ENCODE measurements around the gene PRKCI.
A peak's percentile ranks its signal among the peaks of the same experiment; 100 is the strongest.

PRKCI gene

GRCh38 chr3:170353485-170353884, 131.3 kb downstream of the PRKCI start:
- Histone ChIP-seq H3K4me3 (ENCODE audit: low read length) (no peak overlapping the region), H2AFZ (ENCODE audit: low read length) (no peak overlapping the region), H3K27ac (ENCODE audit: low read length) (no peak overlapping the region), H3K79me2 (ENCODE audit: low read length) (peaks cover 8% of the 10 kb centered on the region), H3F3A (ENCODE audit: insufficient read depth, low read length) (peaks cover 22% of the 10 kb centered on the region), H3K36me3 (replicated peaks; ENCODE audit: insufficient read depth, low read length) (no peaks in the 10 kb centered on the region), H3K27me3 (replicated peaks; ENCODE audit: insufficient read depth, low read length) (no peaks in the 10 kb centered on the region), H3K9ac (ENCODE audit: low read length) (no peak overlapping the region), H4K20me1 (ENCODE audit: insufficient read depth, low read length) (no peaks in the 10 kb centered on the region), H3K4me2 (ENCODE audit: low read depth, low read length) (no peak overlapping the region), H3K9me3 (replicated peaks; ENCODE audit: insufficient read depth, low read length) (no peaks in the 10 kb centered on the region), H3K4me1 (ENCODE audit: low read length) (peaks cover 17% of the 10 kb centered on the region), H3K9me2 (replicated peaks; ENCODE audit: insufficient read depth, low read length) (no peaks in the 10 kb centered on the region)
- DNase-seq = no peak
- TF ChIP-seq EZH2phosphoT487 (IDR thresholded peaks at IDR 0.05; ENCODE audit: low read length) = no peak
- no peak for TF ChIP-seq CTCF (IDR thresholded peaks at IDR 0.05; ENCODE audit: low read length)
- TF ChIP-seq EZH2 (optimal IDR thresholded peaks at IDR 0.05; ENCODE audit: low read depth, low read length) = no peak

DNA sequence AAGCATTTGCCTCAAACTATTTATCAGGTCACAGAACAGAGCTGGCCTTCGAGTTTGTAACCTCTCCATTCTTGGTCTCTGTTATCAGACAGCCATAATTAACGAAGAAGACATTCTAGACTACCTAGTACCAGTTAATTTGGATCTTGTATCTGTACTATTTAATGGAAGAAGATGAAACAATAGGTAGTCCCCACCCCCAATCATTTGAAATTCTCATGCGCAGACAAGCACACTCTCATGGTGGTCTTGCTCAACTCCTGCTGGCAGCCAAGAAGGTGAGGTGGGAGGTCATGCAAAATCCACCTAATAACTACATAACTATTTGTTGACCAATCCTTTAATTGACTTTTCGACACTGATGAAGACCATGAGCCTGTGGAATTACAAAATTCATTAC, 132.5 kb downstream of the PRKCI start:
- H3K27ac ChIP-seq (ENCODE audit: low read length) = peak overlapping the region; percentile 92; the same call in 1 of the 2 replicates

More for the DNA sequence above, 132.5 kb downstream of the PRKCI start:
- TF ChIP-seq EZH2 (optimal IDR thresholded peaks at IDR 0.05; ENCODE audit: low read depth, low read length) (no peak), EZH2phosphoT487 (IDR thresholded peaks at IDR 0.05; ENCODE audit: low read length) (no peak), CTCF (IDR thresholded peaks at IDR 0.05; ENCODE audit: low read length) (no peak)
- no peaks in the 10 kb centered on the region for H3K9me2 ChIP-seq (replicated peaks; ENCODE audit: insufficient read depth, low read length)
- H3K27me3 ChIP-seq (replicated peaks; ENCODE audit: insufficient read depth, low read length) = no peaks in the 10 kb centered on the region
- peak overlapping the region; percentile 81 for H3K4me2 ChIP-seq (ENCODE audit: low read depth, low read length)
- peak overlapping the region; percentile 63; the same call in 1 of the 2 replicates for H3K4me3 ChIP-seq (ENCODE audit: low read length)
- peak overlapping the region; percentile 21; the same call in 1 of the 2 replicates for H2AFZ ChIP-seq (ENCODE audit: low read length)
- H4K20me1 ChIP-seq (ENCODE audit: insufficient read depth, low read length) = no peaks in the 10 kb centered on the region
- peaks cover 22% of the 10 kb centered on the region for H3F3A ChIP-seq (ENCODE audit: insufficient read depth, low read length)
- peaks cover 20% of the 10 kb centered on the region for H3K79me2 ChIP-seq (ENCODE audit: low read length)
- DNase-seq = no peak
- H3K9ac ChIP-seq (ENCODE audit: low read length) = peak overlapping the region; percentile 74; the same call in 1 of the 2 replicates
- peaks cover 22% of the 10 kb centered on the region for H3K4me1 ChIP-seq (ENCODE audit: low read length)
- H3K36me3 ChIP-seq (replicated peaks; ENCODE audit: insufficient read depth, low read length) = no peaks in the 10 kb centered on the region
- no peaks in the 10 kb centered on the region for H3K9me3 ChIP-seq (replicated peaks; ENCODE audit: insufficient read depth, low read length)
